A549 (cell line): ENCODE results near the gene KTN1.

Source experiments
- JUN ChIP-seq, 2 experiments: fragments of >200 bp; sonication (Bioruptor Twin); formaldehyde crosslinking; IDR thresholded peaks; 2 replicates in 1 of 2; 3 replicates in 1 of 2; pipeline ENCODE4 v1.6.1; 2016 to 2017
- JUNB ChIP-seq: fragments of >200 bp; sonication (Bioruptor Twin); formaldehyde crosslinking; IDR thresholded peaks from 2 replicates; pipeline ENCODE4 v1.6.1; 2016
- NPAS2 ChIP-seq: fragments of 250-450 bp; sonication (Bioruptor Pico); IDR thresholded peaks from 2 replicates; pipeline ENCODE4 v1.8.0; 2022; ENCODE audit warnings: mild to moderate bottlenecking, moderate library complexity, borderline replicate concordance
- POLR2A ChIP-seq: IDR thresholded peaks from 2 replicates; pipeline ENCODE4 v1.6.1; 2012; ENCODE audit warnings: mild to moderate bottlenecking, low read length
- RAD21 ChIP-seq, 2 experiments: fragments of >200 bp in 1 of 2; sonication (Bioruptor Twin) in 1 of 2; formaldehyde crosslinking in 1 of 2; IDR thresholded peaks in 1 of 2; conservative IDR thresholded peaks in 1 of 2; 2 replicates in 1 of 2; 3 replicates in 1 of 2; pipeline ENCODE4 v1.6.1; 2012 to 2018; ENCODE audit warnings: inconsistent platforms in 1 of 2
- ZSCAN20 ChIP-seq: fragments of 250-450 bp; sonication (Bioruptor Pico); IDR thresholded peaks from 2 replicates; pipeline ENCODE4 v1.8.0; 2022; ENCODE audit warnings: mild to moderate bottlenecking, moderate library complexity
- TF ChIP-seq, protein P1 (sequence below): fragments of >200 bp; sonication (Bioruptor Twin); formaldehyde crosslinking; IDR thresholded peaks from 3 replicates; pipeline ENCODE4 v1.5.1; 2016

- TF ChIP-seq, protein P1, sequence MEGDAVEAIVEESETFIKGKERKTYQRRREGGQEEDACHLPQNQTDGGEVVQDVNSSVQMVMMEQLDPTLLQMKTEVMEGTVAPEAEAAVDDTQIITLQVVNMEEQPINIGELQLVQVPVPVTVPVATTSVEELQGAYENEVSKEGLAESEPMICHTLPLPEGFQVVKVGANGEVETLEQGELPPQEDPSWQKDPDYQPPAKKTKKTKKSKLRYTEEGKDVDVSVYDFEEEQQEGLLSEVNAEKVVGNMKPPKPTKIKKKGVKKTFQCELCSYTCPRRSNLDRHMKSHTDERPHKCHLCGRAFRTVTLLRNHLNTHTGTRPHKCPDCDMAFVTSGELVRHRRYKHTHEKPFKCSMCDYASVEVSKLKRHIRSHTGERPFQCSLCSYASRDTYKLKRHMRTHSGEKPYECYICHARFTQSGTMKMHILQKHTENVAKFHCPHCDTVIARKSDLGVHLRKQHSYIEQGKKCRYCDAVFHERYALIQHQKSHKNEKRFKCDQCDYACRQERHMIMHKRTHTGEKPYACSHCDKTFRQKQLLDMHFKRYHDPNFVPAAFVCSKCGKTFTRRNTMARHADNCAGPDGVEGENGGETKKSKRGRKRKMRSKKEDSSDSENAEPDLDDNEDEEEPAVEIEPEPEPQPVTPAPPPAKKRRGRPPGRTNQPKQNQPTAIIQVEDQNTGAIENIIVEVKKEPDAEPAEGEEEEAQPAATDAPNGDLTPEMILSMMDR, result no peak
- no peak for TF ChIP-seq POLR2A
- no peak for TF ChIP-seq JUNB
- no peak for TF ChIP-seq JUN (IDR thresholded peaks at IDR 0.05)
- no peak for TF ChIP-seq NPAS2
- TF ChIP-seq ZSCAN20, result no peak
- no peak for TF ChIP-seq RAD21 (conservative IDR thresholded peaks at IDR 0.05 in 1 of 2, IDR thresholded peaks at IDR 0.05 in 1 of 2)
Observed at GRCh38 chr14:55697414-55697861, 117.4 kb downstream of the KTN1 start.
